ENCODE measurements around the gene TMC5.
A peak's percentile ranks its signal among the peaks of the same experiment; 100 is the strongest.
"Not testable (repeated sequence)": the region's sequence is repeated elsewhere in the genome, so short reads cannot be mapped to it uniquely, and the experiment has no call there.

TMC5 gene

DNA sequence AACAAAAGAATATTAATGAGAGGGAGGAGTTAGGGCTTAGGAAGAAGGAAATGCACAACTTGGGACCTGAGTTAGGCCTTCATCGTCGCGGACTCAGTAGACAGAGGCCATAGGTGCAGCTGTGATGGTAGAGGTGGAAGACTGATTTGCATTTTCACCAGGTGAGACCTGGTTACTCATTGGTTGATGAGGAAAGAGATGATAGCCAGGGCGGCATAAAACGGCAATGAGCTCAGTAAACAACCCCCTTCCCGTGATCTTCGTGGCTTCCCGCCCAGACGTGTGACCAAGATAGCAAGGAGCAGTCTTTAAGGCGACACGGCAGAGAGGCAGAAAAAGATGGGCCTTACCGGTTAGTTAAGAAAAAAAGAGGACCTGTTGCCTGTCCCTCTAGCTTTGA lies at the start of gene TMC5:
Gene TMC5, plus strand, starts transcription at position 244 of the 400 bp plus-strand sequence. CDS start 22,156 bp downstream, outside the sequence.
- no peak for FAIRE-seq

GRCh38 chr16:19372541-19372940 lies 45.1 kb upstream of the TMC5 start:
- FAIRE-seq: not testable (repeated sequence)

DNA sequence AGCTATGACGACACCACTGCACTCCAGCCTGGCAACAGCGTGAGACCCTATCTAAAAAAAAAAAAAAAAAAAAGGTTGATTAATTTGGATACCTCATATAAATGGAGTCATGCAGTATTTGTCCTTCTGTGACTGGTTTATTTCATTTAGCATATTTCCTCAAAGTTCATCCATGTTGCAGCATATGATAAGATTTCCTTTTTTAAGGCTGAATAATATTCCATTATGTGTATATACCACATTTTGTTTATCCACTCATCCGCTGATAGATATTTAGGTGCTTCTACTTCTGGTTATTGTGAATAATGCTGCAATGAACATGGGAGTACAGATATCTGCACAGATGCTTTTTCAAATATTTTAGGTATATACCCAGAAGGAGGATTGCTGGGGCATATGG lies 43.3 kb upstream of the TMC5 start:
- no peak for FAIRE-seq

- peak; percentile 27 for FAIRE-seq
Observed at GRCh38 chr16:19375561-19376158, 42.0 kb upstream of the TMC5 start.

DNA sequence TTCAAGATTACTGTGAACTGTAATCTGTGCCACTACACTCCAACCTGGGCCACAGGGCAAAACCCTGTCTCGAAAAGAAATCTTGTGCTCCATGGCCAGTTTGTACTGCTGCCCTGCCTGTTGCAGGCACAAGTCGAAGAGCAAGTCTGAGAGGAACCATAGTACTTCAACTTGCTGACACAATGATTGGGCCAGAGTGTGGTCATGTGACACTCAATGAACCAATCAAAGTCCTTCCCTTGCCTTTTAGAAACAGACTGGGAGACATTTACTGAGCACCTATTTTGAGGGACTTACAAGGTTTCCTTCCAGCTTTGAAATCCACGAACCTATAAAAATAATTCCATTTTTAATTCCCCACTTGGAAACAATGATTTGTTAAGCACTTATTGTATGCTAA lies 39.8 kb upstream of the TMC5 start:
- FAIRE-seq: no peak

GRCh38 chr16:19378511-19378910 lies 39.2 kb upstream of the TMC5 start:
- no peak for FAIRE-seq

- no peak for FAIRE-seq
Observed at GRCh38 chr16:19379838-19380237, 37.8 kb upstream of the TMC5 start.

GRCh38 chr16:19380328-19380727 lies 37.4 kb upstream of the TMC5 start:
- no peak for FAIRE-seq

DNA sequence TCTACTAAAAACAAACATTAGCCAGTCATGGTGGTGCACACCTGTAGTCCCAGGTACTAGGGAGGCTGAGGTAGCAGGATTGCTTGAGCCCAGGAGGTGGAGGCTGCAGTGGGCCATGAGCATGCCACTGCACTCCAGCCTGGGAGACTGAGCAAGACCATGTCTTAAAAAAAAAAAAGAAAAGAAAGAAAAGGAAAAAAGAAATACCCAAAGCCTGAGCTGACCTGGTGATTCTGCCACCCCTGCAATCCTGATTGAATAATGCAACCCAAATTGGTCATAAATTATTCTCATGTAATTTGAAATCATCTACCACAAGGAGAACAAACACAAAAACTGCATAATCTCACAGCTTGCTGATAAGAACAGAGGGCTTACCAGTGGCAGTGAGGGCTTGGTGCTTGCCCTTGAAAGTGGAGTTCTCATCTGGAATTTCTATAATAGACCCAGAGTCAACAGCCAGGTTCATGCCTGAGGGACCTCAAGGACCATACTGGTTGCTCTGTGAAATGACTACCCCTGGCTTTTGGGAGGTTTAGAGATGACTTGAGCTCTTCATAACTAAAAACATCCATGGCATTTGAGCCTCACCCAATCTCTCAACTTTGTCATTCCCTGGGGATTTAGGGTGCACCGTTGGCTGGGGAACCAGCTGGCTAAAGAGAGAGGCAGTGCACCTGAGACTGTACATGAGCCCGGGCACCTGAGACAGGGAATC lies 35.4 kb upstream of the TMC5 start:
- FAIRE-seq: no peak

- FAIRE-seq: no peak
Observed at GRCh38 chr16:19382887-19383816, 34.5 kb upstream of the TMC5 start.

DNA sequence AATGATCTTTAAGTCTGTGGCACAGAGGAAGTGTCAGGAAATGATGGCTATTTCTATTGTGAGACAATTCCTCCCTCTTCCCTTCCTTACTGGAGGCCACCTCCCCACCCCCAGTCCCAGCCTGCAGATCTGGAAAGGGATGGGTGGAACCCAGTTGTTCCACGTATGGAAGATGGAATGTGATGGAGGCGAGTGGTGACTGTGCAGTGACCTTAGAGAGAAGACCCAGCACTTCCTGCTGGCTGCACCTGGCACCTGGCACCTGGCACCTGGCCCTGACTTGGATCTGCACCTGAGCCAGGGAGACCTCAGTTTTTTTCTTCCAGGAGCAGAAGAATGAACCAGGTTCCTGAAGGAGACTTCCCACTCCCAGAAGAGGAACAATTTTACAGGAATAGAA lies 33.0 kb upstream of the TMC5 start:
- no peak for FAIRE-seq

GRCh38 chr16:19386525-19386924 lies 31.2 kb upstream of the TMC5 start:
- FAIRE-seq: no peak

DNA sequence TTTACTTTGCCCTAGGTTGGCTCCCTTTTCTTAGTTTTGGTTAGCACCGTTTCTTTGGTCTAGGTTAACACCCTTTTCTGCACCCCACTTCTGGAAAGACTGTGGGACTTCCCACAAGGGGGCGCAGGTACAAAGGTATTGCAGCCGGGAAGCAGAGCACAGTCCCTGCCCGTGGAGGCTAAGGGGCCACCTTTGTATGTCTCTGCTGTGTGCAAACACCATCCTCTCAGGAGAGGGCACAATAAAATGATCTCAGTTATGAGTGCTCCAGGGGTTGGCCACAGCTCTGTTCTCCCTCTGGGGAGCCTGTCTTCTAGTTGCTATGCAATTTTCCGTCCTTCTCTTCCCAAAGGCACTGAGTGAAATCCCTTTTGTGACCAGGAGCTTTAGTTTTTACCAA lies 28.4 kb upstream of the TMC5 start:
- no peak for FAIRE-seq

GRCh38 chr16:19391185-19391776 lies 26.4 kb upstream of the TMC5 start:
- FAIRE-seq: not testable (repeated sequence)

- no peak for FAIRE-seq
Observed at GRCh38 chr16:19392352-19392751, 25.3 kb upstream of the TMC5 start.

GRCh38 chr16:19393226-19394111 lies 24.2 kb upstream of the TMC5 start:
- FAIRE-seq: no peak

DNA sequence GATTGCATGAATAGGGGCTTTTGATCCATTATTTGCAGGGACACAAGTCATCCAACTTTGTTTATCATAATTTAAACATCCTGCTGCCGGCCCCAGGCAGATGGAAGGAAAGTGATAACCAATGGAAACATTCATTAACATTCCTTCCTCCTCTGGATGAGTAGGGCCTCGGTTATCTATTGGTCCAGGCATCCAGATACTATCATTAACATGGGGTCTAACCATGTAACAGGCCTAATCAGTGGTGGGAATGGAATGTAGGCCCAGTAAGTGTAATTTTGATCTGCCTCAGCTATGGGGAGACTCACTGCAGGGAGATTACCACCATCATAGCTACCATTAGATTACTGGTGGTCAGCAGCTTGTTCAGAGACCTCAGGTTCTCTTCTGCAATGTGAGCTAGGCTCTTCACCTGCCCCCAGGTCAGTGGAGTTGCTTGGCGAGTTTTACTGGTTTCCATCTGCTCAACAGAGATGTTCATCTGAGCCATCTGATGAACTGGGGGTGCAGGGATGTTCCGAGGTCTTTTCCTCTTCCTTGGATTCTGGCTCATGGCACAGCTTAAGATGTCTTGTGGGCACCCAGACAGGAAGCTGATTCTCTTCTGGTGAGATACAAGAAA lies 21.9 kb upstream of the TMC5 start:
- FAIRE-seq: not testable (repeated sequence)

DNA sequence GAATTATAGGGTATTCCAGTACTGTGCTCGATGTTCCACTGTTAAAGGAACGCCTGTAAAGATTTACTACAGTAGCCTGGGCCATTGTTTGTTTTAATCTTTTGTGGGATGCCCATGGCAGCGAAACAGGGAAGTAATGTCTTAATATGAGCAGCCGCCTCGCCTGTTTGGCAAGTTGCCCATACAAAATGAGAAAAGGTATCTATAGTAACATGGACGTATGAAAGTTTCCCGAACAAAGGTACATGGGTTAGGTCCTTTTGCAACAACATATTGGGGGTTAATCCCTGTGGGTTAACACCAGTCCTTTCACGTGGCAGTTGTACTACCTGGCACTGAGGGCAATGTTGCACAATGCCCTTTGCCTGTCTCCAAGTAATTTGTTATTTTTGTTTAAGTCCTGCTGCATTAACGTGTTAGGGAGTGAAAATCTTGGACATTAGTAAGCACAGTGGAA lies 21.1 kb upstream of the TMC5 start:
- FAIRE-seq: no peak

DNA sequence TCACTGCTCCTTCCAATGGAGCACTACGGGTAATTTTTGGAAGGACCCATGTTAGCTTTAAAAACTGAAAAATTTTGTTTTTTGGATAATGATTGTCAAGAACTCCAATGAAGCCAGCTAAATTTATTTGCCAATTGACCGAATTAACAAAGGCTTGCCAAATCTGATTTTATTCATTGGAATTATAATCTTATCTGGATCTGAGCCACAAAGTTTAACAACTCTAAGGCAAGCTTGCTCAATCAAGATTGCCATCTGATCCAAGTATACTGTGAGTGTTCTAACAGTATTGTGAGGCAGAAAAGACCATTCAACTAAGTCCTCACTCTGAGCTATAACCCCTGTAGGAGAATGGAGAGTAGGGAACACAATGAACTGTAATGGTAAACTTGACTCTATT lies 20.3 kb upstream of the TMC5 start:
- not testable (repeated sequence) for FAIRE-seq

GRCh38 chr16:19400711-19401110 lies 17.0 kb upstream of the TMC5 start:
- FAIRE-seq: no peak

DNA sequence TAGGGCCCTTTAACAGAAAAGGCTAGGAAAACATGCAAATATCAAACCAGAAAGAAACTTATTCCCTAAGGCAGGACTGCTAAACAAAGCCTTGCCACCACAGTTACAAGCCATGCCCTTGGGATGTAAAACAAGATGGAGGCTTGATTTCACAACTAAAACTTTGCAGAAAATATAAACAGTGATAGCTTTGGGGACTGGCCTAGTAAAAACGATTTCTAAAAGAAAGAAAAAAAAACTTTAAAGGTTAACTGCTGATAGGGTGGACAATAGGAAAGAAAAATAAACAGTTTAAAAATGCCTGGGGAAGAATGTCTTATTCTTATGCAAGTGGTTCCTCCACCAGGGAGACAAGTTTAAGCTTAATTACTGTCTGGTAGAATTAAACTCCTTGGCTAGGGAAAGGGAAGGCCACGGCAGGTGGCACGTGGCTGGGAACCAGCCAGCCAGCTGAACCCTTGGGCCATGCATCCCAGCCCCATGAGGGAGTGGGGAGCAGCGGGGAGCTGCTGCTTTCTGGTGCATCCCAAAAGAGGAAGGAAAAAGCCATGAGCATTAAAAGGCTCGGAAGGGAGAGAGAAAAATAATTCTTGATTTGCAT lies 10.7 kb upstream of the TMC5 start:
- no peak for FAIRE-seq

All from G401.6 (cell line).